ENCODE data around the gene PHETA1.

DNA sequence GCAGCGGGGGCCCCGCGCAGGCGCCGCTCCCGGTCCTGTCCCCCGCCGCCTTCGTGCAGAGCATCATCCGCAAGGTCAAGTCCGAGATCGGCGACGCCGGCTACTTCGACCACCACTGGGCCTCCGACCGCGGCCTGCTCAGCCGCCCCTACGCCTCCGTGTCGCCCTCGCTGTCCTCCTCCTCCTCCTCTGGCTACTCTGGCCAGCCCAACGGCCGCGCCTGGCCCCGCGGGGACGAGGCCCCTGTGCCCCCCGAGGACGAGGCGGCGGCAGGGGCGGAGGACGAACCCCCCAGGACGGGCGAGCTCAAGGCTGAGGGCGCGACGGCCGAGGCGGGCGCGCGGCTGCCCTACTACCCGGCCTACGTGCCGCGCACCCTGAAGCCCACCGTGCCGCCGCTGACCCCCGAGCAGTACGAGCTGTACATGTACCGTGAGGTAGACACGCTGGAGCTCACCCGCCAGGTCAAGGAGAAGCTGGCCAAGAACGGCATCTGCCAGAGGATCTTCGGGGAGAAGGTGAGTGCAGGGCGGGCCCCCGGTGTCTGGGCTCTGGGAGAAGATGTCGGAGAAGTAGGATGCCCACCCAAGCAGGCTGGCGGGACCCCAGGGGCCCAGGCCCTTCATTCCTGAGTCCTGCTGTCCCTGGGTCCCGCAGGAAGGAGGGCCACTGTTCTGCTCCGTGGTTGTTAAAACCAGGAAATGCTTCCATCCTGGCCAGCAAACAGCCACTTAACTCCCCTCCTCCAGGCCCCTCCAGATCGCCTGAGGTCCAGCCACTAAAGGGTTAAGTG is 48.4 kb downstream of the PHETA1 start:
- TF ChIP-seq POLR2A (IDR thresholded peaks at IDR 0.05) (no peak), EP300 (IDR thresholded peaks at IDR 0.05) (no peak)
- TF ChIP-seq, protein P1, sequence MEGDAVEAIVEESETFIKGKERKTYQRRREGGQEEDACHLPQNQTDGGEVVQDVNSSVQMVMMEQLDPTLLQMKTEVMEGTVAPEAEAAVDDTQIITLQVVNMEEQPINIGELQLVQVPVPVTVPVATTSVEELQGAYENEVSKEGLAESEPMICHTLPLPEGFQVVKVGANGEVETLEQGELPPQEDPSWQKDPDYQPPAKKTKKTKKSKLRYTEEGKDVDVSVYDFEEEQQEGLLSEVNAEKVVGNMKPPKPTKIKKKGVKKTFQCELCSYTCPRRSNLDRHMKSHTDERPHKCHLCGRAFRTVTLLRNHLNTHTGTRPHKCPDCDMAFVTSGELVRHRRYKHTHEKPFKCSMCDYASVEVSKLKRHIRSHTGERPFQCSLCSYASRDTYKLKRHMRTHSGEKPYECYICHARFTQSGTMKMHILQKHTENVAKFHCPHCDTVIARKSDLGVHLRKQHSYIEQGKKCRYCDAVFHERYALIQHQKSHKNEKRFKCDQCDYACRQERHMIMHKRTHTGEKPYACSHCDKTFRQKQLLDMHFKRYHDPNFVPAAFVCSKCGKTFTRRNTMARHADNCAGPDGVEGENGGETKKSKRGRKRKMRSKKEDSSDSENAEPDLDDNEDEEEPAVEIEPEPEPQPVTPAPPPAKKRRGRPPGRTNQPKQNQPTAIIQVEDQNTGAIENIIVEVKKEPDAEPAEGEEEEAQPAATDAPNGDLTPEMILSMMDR (IDR thresholded peaks at IDR 0.05): no peak
